Uterus (tissue), 2 donors: Measurements from ENCODE around the gene EYS.

Experiments
- POLR2A ChIP-seq, 2 donors: fragments of 450-650 bp; IDR thresholded peaks; one replicate each; pipeline ENCODE4 v1.6.1; 2016; ENCODE audit warnings: antibody characterized with exemption in 2 of 2, mild to moderate bottlenecking in 1 of 2, moderate library complexity in 1 of 2
- TF ChIP-seq, protein P1 (sequence below), 4 experiments: fragments of 200-600 bp in 2 of 4; fragments of 450-650 bp in 2 of 4; sonication (generic) in 2 of 4; IDR thresholded peaks; one replicate each; pipeline ENCODE4 v1.5.1; 2016 to 2019; ENCODE audit warnings: antibody characterized with exemption in 4 of 4, mild to moderate bottlenecking in 2 of 4, moderate library complexity in 1 of 4

DNA sequence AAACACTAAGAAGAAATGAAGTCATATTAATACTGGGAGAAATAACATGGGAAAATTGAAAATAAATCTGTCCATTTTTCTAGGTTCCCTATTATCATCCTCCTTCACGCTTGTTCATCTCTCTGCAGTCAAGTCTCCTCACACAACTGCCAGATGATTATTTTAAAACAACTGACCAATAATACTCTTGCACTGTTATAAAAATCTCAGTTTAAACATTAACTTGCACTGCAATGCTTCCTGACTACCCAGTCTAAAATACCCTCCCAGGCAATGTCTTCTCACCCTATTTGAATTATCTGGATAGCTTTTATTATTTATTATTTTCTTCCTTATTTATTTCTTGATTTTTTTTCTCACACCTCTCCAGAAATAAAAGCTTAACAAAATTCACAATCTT lies 5.7 kb downstream of the EYS start:
- TF ChIP-seq, protein P1, sequence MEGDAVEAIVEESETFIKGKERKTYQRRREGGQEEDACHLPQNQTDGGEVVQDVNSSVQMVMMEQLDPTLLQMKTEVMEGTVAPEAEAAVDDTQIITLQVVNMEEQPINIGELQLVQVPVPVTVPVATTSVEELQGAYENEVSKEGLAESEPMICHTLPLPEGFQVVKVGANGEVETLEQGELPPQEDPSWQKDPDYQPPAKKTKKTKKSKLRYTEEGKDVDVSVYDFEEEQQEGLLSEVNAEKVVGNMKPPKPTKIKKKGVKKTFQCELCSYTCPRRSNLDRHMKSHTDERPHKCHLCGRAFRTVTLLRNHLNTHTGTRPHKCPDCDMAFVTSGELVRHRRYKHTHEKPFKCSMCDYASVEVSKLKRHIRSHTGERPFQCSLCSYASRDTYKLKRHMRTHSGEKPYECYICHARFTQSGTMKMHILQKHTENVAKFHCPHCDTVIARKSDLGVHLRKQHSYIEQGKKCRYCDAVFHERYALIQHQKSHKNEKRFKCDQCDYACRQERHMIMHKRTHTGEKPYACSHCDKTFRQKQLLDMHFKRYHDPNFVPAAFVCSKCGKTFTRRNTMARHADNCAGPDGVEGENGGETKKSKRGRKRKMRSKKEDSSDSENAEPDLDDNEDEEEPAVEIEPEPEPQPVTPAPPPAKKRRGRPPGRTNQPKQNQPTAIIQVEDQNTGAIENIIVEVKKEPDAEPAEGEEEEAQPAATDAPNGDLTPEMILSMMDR (IDR thresholded peaks at IDR 0.05): no peak
- no peak for TF ChIP-seq POLR2A (IDR thresholded peaks at IDR 0.05)
